ENCODE data around the gene RBPMS2. TPM values are rescaled to one million over a fixed set of nuclear protein-coding genes. Genes with fewer than 3 reads are reported as not detected.

RBPMS2 gene
- total RNA-seq, 1 experiment from 2014 or later: 181 TPM

DNA sequence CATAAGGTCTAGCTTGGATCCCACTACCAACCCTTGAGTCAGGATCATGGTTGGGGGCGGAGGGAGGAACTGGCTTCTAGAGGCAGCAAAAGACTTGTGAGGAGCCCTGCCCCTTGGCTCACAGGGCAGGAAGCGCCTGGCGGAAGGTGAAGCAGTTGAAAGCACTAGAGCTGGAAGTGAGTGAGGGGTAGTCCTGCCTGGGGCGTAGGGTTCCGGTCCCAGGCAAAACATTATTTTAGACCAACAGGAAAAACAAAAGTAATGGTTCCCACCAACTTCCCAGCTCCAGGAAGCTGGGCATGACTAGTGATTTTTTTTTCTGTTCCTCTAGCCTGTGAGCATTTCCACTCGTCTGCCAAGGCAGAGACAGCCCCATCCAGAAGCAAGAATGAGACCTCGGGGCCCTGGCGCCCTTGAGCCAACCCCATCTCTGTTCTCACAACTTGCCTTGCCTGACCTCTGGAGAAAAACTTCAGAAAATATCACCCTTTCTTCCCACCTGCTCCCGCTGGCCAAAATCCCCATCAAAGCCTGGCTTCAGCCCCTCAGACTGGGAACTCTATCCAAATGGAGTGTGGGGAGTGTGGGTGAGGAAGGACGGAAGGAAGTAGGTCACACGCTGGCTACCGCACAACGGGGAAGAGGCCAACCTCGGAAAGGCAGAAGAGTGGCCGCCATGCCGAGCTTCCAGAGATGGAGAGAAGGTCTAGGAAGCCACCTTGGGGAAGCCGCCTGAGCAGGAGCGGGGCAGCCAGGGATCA lies 57.5 kb downstream of the RBPMS2 start:
- no peak overlapping the region for H2BK12ac ChIP-seq (ENCODE audit: insufficient read length, low read depth, low read length)
- no peak overlapping the region for H2BK120ac ChIP-seq (ENCODE audit: low read depth, low read length, poor library complexity, severe bottlenecking)
- no peak overlapping the region for H2BK20ac ChIP-seq (ENCODE audit: low read depth, low read length, poor library complexity, severe bottlenecking)
- DNase-seq: no peak
- no peak overlapping the region; a peak in 1 of 5 replicates for H3K4me3 Mint-ChIP-seq
- no peaks in the 10 kb centered on the region for H3K79me2 ChIP-seq (ENCODE audit: insufficient read depth, low read length)
- no peaks in the 10 kb centered on the region for H3K27me3 ChIP-seq (ENCODE audit: insufficient read depth, low read length)
- H3K9me3 Mint-ChIP-seq: no peaks in the 10 kb centered on the region
- peak overlapping the region; percentile 53 to 85 (median 82); a peak in 6 of 7 replicates for H3K27ac Mint-ChIP-seq
- no peak overlapping the region for H3K18ac ChIP-seq (ENCODE audit: insufficient read length, low read depth, low read length)
- no peak overlapping the region for H3T11ph ChIP-seq (ENCODE audit: low read length)
- H4K8ac ChIP-seq (replicated peaks; ENCODE audit: insufficient read length, low read depth, low read length): no peak overlapping the region
- H3K4ac ChIP-seq (ENCODE audit: low read depth, low read length): no peak overlapping the region
- H3K9me3 ChIP-seq (ENCODE audit: control insufficient read depth, low read depth, low read length): no peaks in the 10 kb centered on the region
- no CpG with 5 or more reads among the region's 18 CpGs for WGBS (ENCODE audit: extremely low coverage, insufficient read length, low lambda C conversion rate)
- H4K91ac ChIP-seq (ENCODE audit: insufficient read length, low read depth, low read length): no peak overlapping the region
- no peak overlapping the region for H3K23ac ChIP-seq (ENCODE audit: insufficient read length, low read depth, low read length)
- no peak overlapping the region for H4K5ac ChIP-seq (ENCODE audit: insufficient read length, low read depth, low read length)
- no peak overlapping the region for H3K27ac ChIP-seq (ENCODE audit: insufficient read length, low read depth, low read length)
- H3K79me1 ChIP-seq (ENCODE audit: insufficient read depth, low read depth, low read length, poor library complexity, severe bottlenecking): peaks cover 5% of the 10 kb centered on the region
- H2AK5ac ChIP-seq (ENCODE audit: insufficient read length, low read length): no peak overlapping the region
- H2AFZ ChIP-seq (ENCODE audit: low read length): no peak overlapping the region
- no peaks in the 10 kb centered on the region; the same call in 1 of the 2 replicates for H3K27me3 Mint-ChIP-seq (ENCODE audit: low read depth)
- no peak overlapping the region for H3K56ac ChIP-seq (ENCODE audit: insufficient read length, low read depth, low read length)
- no peaks in the 10 kb centered on the region for H3K23me2 ChIP-seq (ENCODE audit: insufficient read length, low read depth, low read length, poor library complexity, severe bottlenecking)
- H3K4me1 Mint-ChIP-seq: peaks cover 0 to 7% of the 10 kb centered on the region in 2 experiments; a peak in 2 of 4 replicates
- H3K4me1 ChIP-seq (ENCODE audit: insufficient read depth, low read length): no peaks in the 10 kb centered on the region
- H4K20me1 ChIP-seq (ENCODE audit: control insufficient read depth, insufficient read depth, insufficient read length): no peaks in the 10 kb centered on the region
- H3K14ac ChIP-seq (ENCODE audit: insufficient read depth, low read length): no peak overlapping the region
- TF ChIP-seq, protein P1, sequence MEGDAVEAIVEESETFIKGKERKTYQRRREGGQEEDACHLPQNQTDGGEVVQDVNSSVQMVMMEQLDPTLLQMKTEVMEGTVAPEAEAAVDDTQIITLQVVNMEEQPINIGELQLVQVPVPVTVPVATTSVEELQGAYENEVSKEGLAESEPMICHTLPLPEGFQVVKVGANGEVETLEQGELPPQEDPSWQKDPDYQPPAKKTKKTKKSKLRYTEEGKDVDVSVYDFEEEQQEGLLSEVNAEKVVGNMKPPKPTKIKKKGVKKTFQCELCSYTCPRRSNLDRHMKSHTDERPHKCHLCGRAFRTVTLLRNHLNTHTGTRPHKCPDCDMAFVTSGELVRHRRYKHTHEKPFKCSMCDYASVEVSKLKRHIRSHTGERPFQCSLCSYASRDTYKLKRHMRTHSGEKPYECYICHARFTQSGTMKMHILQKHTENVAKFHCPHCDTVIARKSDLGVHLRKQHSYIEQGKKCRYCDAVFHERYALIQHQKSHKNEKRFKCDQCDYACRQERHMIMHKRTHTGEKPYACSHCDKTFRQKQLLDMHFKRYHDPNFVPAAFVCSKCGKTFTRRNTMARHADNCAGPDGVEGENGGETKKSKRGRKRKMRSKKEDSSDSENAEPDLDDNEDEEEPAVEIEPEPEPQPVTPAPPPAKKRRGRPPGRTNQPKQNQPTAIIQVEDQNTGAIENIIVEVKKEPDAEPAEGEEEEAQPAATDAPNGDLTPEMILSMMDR (conservative IDR thresholded peaks at IDR 0.05): no peak
- H3K36me3 Mint-ChIP-seq (ENCODE audit: insufficient read depth in 1 of 3, low read depth in 3 of 3): peaks cover 50 to 73% (median 56%) of the 10 kb centered on the region in 3 experiments
- no peak overlapping the region for H2BK15ac ChIP-seq (ENCODE audit: low read depth, low read length)
- H3K4me2 ChIP-seq (ENCODE audit: insufficient read depth, insufficient read length, low read length): no peak overlapping the region
- no peak overlapping the region for H2BK5ac ChIP-seq (ENCODE audit: insufficient read length, low read length)
- H3K9ac ChIP-seq (ENCODE audit: extremely low read depth, insufficient read length, low read length): no peak overlapping the region
